Suprapubic skin (tissue), 3 donors: ENCODE measurements around the gene LRRTM3.

Experiments
- POLR2A ChIP-seq, 2 donors: fragments of 450-650 bp; IDR thresholded peaks; one replicate each; pipeline ENCODE4 v1.6.1; 2017; ENCODE audit warnings: antibody characterized with exemption in 2 of 2, mild to moderate bottlenecking in 2 of 2, moderate library complexity in 2 of 2
- TF ChIP-seq, protein P1 (sequence below), 2 donors: fragments of 200-600 bp in 1 of 2; fragments of 450-650 bp in 1 of 2; sonication (generic) in 1 of 2; IDR thresholded peaks; one replicate each; pipeline ENCODE4 v1.5.1; 2016 to 2019; ENCODE audit warnings: antibody characterized with exemption in 2 of 2, mild to moderate bottlenecking in 1 of 2, moderate library complexity in 1 of 2

- TF ChIP-seq, protein P1, sequence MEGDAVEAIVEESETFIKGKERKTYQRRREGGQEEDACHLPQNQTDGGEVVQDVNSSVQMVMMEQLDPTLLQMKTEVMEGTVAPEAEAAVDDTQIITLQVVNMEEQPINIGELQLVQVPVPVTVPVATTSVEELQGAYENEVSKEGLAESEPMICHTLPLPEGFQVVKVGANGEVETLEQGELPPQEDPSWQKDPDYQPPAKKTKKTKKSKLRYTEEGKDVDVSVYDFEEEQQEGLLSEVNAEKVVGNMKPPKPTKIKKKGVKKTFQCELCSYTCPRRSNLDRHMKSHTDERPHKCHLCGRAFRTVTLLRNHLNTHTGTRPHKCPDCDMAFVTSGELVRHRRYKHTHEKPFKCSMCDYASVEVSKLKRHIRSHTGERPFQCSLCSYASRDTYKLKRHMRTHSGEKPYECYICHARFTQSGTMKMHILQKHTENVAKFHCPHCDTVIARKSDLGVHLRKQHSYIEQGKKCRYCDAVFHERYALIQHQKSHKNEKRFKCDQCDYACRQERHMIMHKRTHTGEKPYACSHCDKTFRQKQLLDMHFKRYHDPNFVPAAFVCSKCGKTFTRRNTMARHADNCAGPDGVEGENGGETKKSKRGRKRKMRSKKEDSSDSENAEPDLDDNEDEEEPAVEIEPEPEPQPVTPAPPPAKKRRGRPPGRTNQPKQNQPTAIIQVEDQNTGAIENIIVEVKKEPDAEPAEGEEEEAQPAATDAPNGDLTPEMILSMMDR (IDR thresholded peaks at IDR 0.05), result no peak
- no peak for TF ChIP-seq POLR2A (IDR thresholded peaks at IDR 0.05)
Measured at GRCh38 chr10:66916030-66916429, 9.8 kb upstream of the LRRTM3 start.
